DND-41 (cell line): ENCODE measurements around the gene EYS.

ENCODE experiments used
- ATAC-seq: fragments of 200-7000 bp; cut with Tn5 transposase; 3 replicates; pipeline ENCODE4 v1.9.1; 2021; ENCODE audit warnings: low read depth; ENCODE audit not compliant: insufficient read depth
- DNase-seq: peaks from one replicate; pipeline ENCODE4 v3.0.0-alpha.2; 2020
- H2AFZ ChIP-seq: 2 replicates; pipeline ENCODE4 v1.6.0; 2012; ENCODE audit warnings: low read depth, low read length
- H3K27ac ChIP-seq: 2 replicates; pipeline ENCODE4 v1.5.1; 2012; ENCODE audit warnings: low read length, inconsistent platforms
- H3K27me3 ChIP-seq: fragments of 200-600 bp; sonication (generic); 2 replicates; pipeline ENCODE4 v1.6.0; 2012; ENCODE audit warnings: low read length, mild to moderate bottlenecking, inconsistent platforms; ENCODE audit not compliant: insufficient read depth, poor library complexity
- H3K36me3 ChIP-seq: 2 replicates; pipeline ENCODE4 v1.5.1; 2012; ENCODE audit warnings: low read length, inconsistent platforms; ENCODE audit not compliant: insufficient read depth
- H3K4me1 ChIP-seq: 2 replicates; pipeline ENCODE4 v1.5.1; 2012; ENCODE audit warnings: mild to moderate bottlenecking, low read length; ENCODE audit not compliant: insufficient read depth
- H3K4me2 ChIP-seq: 2 replicates; pipeline ENCODE4 v1.6.0; 2012; ENCODE audit warnings: mild to moderate bottlenecking, moderate library complexity, low read length, inconsistent platforms; ENCODE audit not compliant: insufficient read depth
- H3K4me3 ChIP-seq, 2 experiments: fragments of 200-600 bp in 1 of 2; shearing (Covaris generic) in 1 of 2; 2 replicates each; pipeline ENCODE4 v1.5.1; 2012 to 2016; ENCODE audit warnings: inconsistent platforms in 2 of 2, low read length in 2 of 2, mild to moderate bottlenecking in 2 of 2, low read depth in 1 of 2, moderate library complexity in 1 of 2
- H3K79me2 ChIP-seq: 2 replicates; pipeline ENCODE4 v1.6.0; 2012; ENCODE audit warnings: low read length, inconsistent platforms; ENCODE audit not compliant: insufficient read depth
- H3K9ac ChIP-seq: 2 replicates; pipeline ENCODE4 v1.6.0; 2012; ENCODE audit warnings: low read depth, mild to moderate bottlenecking, inconsistent platforms, low read length, moderate library complexity
- H3K9me3 ChIP-seq: 2 replicates; pipeline ENCODE4 v1.5.1; 2012; ENCODE audit warnings: low read length, moderate library complexity, mild to moderate bottlenecking, inconsistent platforms; ENCODE audit not compliant: insufficient read depth, severe bottlenecking
- H4K20me1 ChIP-seq: 2 replicates; pipeline ENCODE4 v1.6.0; 2012; ENCODE audit warnings: low read length; ENCODE audit not compliant: insufficient read depth
- CTCF ChIP-seq: IDR thresholded peaks from 2 replicates; pipeline ENCODE4 v1.5.1; 2012; ENCODE audit warnings: borderline replicate concordance, low read length, moderate library complexity, mild to moderate bottlenecking; ENCODE audit not compliant: poor library complexity, severe bottlenecking; ENCODE audit errors: extremely low read depth
- EZH2 ChIP-seq: IDR thresholded peaks from 3 replicates; pipeline ENCODE4 v1.6.1; 2012; ENCODE audit warnings: borderline replicate concordance, low read depth, mild to moderate bottlenecking, moderate library complexity, low read length, inconsistent platforms; ENCODE audit not compliant: severe bottlenecking

EYS gene

DNA sequence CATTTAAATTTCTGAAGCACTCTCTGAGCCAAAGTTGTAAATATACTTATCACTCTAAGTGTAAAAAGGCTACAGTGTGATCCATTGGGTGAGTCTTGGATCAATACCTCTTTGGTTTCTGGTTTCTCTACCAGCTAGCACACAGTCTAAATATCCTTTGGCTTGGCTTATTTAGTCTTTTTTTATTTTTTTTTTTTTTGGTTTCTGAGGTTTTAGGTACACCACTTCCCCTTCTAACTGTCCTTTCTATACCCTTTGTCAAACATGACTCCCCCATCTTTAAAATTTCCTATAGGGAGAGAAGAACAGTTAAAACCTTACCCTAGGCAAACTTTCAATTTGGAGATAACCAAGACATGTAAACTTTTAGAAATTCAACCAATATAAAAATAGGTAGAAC is 1692.4 kb downstream of the EYS start:
- no peak for DNase-seq
- no peak for ATAC-seq
- Histone ChIP-seq H3K27me3 (no peaks in the 10 kb centered on the region), H3K4me3 (no peak overlapping the region), H3K36me3 (no peaks in the 10 kb centered on the region), H3K4me1 (no peaks in the 10 kb centered on the region), H4K20me1 (no peaks in the 10 kb centered on the region), H2AFZ (no peak overlapping the region), H3K9me3 (no peaks in the 10 kb centered on the region), H3K9ac (no peak overlapping the region), H3K4me2 (no peak overlapping the region), H3K27ac (no peak overlapping the region), H3K79me2 (no peaks in the 10 kb centered on the region)
- TF ChIP-seq CTCF: no peak
- no peak for TF ChIP-seq EZH2

- DNase-seq (no peak), ATAC-seq (no peak)
- Histone ChIP-seq H3K36me3 (no peaks in the 10 kb centered on the region), H3K79me2 (no peaks in the 10 kb centered on the region), H3K27ac (no peak overlapping the region), H3K9me3 (no peaks in the 10 kb centered on the region), H3K4me3 (no peak overlapping the region), H3K27me3 (no peaks in the 10 kb centered on the region), H3K4me2 (no peak overlapping the region), H2AFZ (no peak overlapping the region), H4K20me1 (no peaks in the 10 kb centered on the region), H3K4me1 (no peaks in the 10 kb centered on the region), H3K9ac (no peak overlapping the region)
- TF ChIP-seq EZH2 (no peak), CTCF (no peak)
Measured at GRCh38 chr6:64013011-64013410, 1694.0 kb downstream of the EYS start.

DNA sequence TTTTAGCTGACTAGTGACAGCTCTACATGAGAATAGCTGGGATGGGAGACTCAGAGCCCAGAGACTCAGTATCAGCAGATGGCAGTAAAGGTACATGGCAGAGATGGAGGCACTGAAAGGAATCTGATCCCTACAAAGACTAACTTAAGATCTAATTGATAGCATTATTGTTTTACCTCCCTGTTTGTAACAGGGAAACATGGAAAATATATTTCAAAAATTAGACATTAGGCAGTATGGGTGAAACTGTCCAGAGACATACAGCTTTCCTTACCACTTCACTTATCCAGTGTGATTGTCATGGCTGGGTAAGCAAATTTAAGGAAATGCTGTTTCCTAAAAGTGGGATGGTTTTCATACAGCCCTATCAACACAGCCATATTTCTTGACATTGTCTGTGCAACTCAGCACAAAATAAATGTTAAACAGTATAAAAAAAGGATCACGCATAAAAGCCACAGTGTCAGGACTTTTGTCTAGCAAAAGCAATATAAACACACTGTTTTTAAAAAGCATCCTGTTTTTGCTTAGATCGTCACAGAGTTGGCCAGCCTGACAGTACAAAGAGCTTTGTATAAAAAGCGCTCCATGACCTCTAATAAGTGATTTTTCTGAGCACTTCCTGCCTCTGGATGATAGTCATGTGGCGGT is 1694.5 kb downstream of the EYS start:
- Histone ChIP-seq H2AFZ (no peak overlapping the region), H3K27ac (no peak overlapping the region), H3K36me3 (no peaks in the 10 kb centered on the region), H3K9me3 (no peaks in the 10 kb centered on the region), H3K9ac (no peak overlapping the region), H3K4me1 (no peaks in the 10 kb centered on the region), H3K27me3 (no peaks in the 10 kb centered on the region), H3K4me2 (no peak overlapping the region), H3K79me2 (no peaks in the 10 kb centered on the region), H3K4me3 (no peak overlapping the region), H4K20me1 (no peaks in the 10 kb centered on the region)
- ATAC-seq: no peak
- DNase-seq: no peak
- TF ChIP-seq CTCF (peak; percentile 29), EZH2 (no peak)
